Motor neuron (in vitro differentiated cells): ENCODE results near the gene ALLC. TPM values are rescaled to one million over a fixed set of nuclear protein-coding genes. Genes with fewer than 3 reads are reported as not detected.

Source experiments
- ATAC-seq, 8 experiments: fragments of 200-7000 bp; cut with Tn5 transposase; replicated peaks in 6 of 8; 2 replicates each; pipeline ENCODE4 v1.8.0; 2021; ENCODE audit warnings: mild to moderate bottlenecking in 8 of 8, moderate library complexity in 8 of 8
- H3K27ac ChIP-seq, 2 donors: fragments of 250-450 bp; sonication (Bioruptor Pico); 2 replicates each; pipeline ENCODE4 v1.9.0; 2021; ENCODE audit warnings: antibody characterized with exemption in 2 of 2, mild to moderate bottlenecking in 2 of 2, moderate library complexity in 1 of 2
- H3K4me1 ChIP-seq, 2 donors: fragments of 250-450 bp; sonication (Bioruptor Pico); replicated peaks in 1 of 2; 2 replicates each; pipeline ENCODE4 v1.6.1; 2021; ENCODE audit warnings: antibody characterized with exemption in 2 of 2, mild to moderate bottlenecking in 2 of 2, moderate library complexity in 1 of 2
- H3K4me3 ChIP-seq, 5 donors: fragments of 250-450 bp; sonication (Bioruptor Pico); 2 replicates each; pipeline ENCODE4 v1.9.0; 2021; ENCODE audit warnings: antibody characterized with exemption in 5 of 5, mild to moderate bottlenecking in 5 of 5, moderate library complexity in 4 of 5
- WGBS, 10 experiments: fragments of 450-650 bp; shearing (Covaris generic); methylation state at CpG; one replicate each; pipeline ENCODE4 v1.0.0; 2022; 5-methylcytosine and 5-hydroxymethylcytosine counted together
- in situ Hi-C, 9 experiments: fragments of 400-800 bp; cut with MboI; loops; one replicate each; pipeline ENCODE4 v1.15.0; 2021; ENCODE audit warnings: low sequenced_read_pairs in 9 of 9, low pct_unique_long_range_greater_than_20kb in 2 of 9; ENCODE audit not compliant: unreplicated experiment in 9 of 9
- total RNA-seq, 8 experiments: library from RNA; unstranded; fragments of 300-600 nt; gene quantifications; 2 replicates each; pipeline versions ENCODE4 v1.2.3 to v1.2.4, GENCODE V29; 2022

Gene ALLC
- total RNA-seq, 8 experiments from 2014 or later: 0.13 to 1.1 (median 0.33) TPM; not detected in 4

DNA sequence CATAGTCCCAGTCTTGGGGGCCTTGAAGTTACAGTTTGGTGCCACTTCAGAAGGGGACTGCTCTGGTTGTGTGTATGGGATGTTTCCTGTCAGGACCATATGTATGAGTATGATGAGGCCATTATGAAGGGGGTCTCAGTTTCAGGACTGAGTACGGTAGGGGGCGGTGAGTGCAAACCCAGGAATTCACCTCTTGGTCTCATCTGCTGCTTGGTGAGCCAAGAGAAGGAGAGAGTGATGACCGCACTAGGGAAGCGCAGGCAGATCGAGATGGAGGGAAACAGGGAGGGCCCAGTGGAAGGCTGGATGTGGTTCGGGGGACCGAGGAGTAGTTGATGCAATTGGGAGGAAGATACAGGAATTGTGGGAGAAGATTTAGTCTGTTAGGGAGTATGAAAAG is 73.8 kb downstream of the ALLC start:
- H3K4me1 ChIP-seq: peaks cover 16 to 24% of the 10 kb centered on the region in 2 donors
- in situ Hi-C loops: loop anchor here in 1 of 9 experiments (25.0 kb wide), 1 partner anchor 1030 kb away; no protein-coding TSS in a partner anchor
- WGBS, 10 experiments: 48 to 100% (median 87%) methylated on average over 1 to 7 of the region's 7 CpGs; no CpG with 5 or more reads in 3 of the 10 experiments
- no peak overlapping the region for H3K4me3 ChIP-seq
- ATAC-seq: no peak
- H3K27ac ChIP-seq: no peak overlapping the region

DNA sequence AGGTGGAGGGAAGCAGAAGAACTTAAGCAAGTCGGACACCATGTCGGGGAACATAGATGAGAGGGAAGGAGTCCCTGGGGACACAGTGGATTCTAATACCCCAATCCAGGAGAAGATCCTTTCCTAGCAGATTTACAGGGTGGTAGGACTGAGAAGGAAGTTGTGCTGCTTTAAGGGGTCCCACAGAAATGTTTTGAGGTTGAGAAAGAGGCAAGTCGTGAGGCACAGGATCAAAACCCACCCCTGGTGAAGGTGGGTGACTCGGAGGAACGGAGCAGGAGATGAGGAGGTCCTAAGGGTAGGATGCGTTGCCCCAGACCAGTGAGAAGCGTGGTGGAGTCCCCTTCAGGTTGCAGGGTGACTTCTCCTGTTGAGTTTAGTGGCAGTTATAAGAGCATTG is 78.1 kb downstream of the ALLC start:
- no peak for ATAC-seq
- Histone ChIP-seq H3K27ac (no peak overlapping the region), H3K4me3 (no peak overlapping the region), H3K4me1 (peaks cover 0 to 9% of the 10 kb centered on the region in 2 donors)
- 0 to 82% (median 58%) methylated on average over 1 to 2 of the region's 7 CpGs; no CpG with 5 or more reads in 5 of the 10 experiments for WGBS, 10 experiments
- in situ Hi-C loops: loop anchor here in 1 of 9 experiments (25.0 kb wide), 1 partner anchor 1026 kb away; no protein-coding TSS in a partner anchor

DNA sequence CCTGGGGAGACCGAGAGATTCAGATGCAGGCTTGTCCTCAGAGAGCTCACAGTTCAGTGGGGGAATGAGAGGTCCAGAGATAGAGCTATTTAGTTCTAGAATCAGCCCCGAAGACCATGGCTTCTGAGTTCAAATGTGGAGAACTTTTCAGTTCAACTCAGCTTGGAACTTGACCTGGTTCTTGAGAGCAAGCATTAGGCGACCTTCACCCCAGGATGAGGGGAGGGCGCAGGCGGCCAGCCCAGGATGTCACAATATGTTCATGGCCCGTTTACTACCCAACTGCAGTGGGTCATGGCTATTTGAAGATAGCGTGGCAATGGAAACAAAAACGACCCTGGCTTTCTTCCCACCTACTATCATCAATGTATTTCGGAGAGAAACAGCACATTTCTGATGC is 79.1 kb downstream of the ALLC start:
- in situ Hi-C loops: loop anchor here in 1 of 9 experiments (25.0 kb wide), 1 partner anchor 1025 kb away; no protein-coding TSS in a partner anchor
- Histone ChIP-seq H3K4me3 (no peak overlapping the region), H3K27ac (no peak overlapping the region), H3K4me1 (peaks cover 0 to 9% of the 10 kb centered on the region in 2 donors)
- ATAC-seq: no peak
- 27 to 100% (median 88%) methylated on average over 3 to 9 of the region's 9 CpGs; no CpG with 5 or more reads in 4 of the 10 experiments for WGBS, 10 experiments

DNA sequence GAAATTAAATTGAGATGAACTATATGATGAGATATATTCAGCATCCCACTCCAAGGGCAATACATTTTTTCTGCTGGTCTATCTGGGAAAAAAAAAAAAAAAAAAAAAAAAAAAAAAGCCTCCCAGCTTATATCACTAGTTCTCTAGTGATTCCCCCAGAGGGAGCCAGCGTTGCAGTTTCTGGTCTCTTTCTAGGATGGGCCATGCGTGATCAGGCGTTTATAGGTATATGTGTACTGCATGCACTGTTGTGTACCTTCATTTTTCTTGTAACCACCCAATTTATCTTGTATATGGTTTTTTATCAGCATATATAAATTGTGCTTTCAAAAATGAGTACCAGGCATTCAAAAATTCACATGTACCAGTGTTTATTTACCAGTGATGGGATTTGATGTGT is 80.5 kb downstream of the ALLC start:
- in situ Hi-C loops: loop anchor here in 1 of 9 experiments (25.0 kb wide), 1 partner anchor 1024 kb away; no protein-coding TSS in a partner anchor
- H3K4me3 ChIP-seq: no peak overlapping the region
- 0 to 68% (median 51%) methylated on average over 1 to 3 of the region's 3 CpGs; no CpG with 5 or more reads in 1 of the 10 experiments for WGBS, 10 experiments
- ATAC-seq: peak; percentile 31 to 81 (median 55)
- no peak overlapping the region for H3K27ac ChIP-seq
- peaks cover 6 to 19% of the 10 kb centered on the region in 2 donors for H3K4me1 ChIP-seq

DNA sequence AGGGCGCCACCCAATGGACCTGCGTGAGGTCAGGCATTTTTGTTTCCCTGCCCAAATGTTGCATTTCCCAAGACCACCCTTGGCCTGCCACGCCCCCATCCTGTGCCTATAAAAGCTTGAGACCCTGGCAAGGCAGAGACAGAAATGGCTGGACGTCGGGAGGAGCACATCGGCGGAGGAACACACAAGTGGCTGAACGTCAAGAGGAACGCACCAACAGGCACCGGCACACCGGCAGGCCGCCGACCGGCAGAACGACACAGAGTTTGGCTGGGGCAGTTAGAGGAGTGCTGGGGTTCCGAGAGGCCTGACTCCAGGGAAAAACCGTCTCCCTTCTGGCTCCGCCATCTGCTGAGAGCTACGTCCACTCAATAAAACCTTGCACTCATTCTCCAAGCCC is 81.3 kb downstream of the ALLC start:
- no peak overlapping the region for H3K4me3 ChIP-seq
- 33 to 100% (median 86%) methylated on average over 1 to 8 of the region's 19 CpGs; no CpG with 5 or more reads in 1 of the 10 experiments for WGBS, 10 experiments
- peaks cover 6 to 18% of the 10 kb centered on the region in 2 donors for H3K4me1 ChIP-seq
- in situ Hi-C loops: loop anchor here in 1 of 9 experiments (25.0 kb wide), 1 partner anchor 1023 kb away; no protein-coding TSS in a partner anchor
- no peak overlapping the region for H3K27ac ChIP-seq
- no peak for ATAC-seq

DNA sequence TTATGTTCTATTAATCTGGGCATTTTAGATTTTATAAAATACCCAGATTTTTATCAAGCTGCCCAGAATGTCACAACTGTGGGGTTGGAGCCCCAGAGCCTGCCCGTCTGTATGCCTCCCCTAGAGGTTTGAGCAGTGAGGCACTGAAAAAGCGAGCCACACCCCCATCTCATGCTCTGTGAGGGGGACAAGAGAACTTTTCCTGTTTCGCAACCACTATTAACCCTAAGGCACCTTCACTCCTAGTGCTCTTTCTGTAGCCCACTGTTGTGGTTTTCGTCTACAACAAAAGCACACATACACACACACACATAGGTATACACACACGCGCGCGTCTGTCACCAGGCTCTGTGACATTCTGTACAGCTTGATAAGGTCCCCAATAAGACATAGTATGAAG is 83.4 kb downstream of the ALLC start:
- Histone ChIP-seq H3K4me3 (no peak overlapping the region), H3K4me1 (peaks cover 6 to 18% of the 10 kb centered on the region in 2 donors), H3K27ac (no peak overlapping the region)
- in situ Hi-C loops: loop anchor here in 1 of 9 experiments (25.0 kb wide), 1 partner anchor 1021 kb away; no protein-coding TSS in a partner anchor
- 50 to 100% (median 89%) methylated on average over 2 to 8 of the region's 8 CpGs; no CpG with 5 or more reads in 2 of the 10 experiments for WGBS, 10 experiments
- ATAC-seq: no peak

DNA sequence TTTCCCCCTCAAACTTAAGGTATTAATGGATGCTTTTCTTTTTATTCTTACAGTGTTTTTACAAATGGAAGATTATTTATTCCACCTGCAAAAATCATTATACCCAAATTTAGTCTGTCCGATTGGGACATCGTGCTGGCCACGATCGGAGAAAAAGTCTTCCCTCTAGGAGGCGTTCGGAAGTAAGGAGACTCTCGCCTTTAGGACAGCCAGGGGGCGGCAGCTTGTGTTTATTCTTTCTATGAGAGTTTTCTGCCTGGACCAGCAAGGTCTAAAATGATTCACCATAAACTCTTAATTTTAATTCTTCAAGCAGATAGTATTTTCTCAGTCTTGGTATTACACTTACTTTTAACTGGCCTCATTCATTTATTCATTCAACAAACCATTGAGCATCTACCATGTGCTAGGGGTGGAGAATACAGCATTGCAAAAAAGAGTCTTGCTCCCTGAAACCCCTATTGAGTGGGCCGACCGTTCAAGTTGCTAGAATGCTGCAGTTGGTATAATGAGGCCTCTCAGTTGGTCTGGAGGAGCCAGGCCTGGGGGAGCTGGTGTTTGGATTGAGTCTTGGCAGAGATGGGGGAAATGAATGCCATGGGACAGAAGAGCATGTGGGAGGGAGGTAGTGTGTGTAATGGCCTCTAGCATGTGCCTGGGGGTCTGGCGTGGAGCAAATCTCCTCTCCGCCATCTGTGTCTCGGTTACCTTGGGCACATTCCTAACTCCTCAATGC is 84.0 kb downstream of the ALLC start:
- H3K4me1 ChIP-seq: peaks cover 6 to 18% of the 10 kb centered on the region in 2 donors
- no peak overlapping the region for H3K4me3 ChIP-seq
- WGBS, 10 experiments: 49 to 99% (median 85%) methylated on average over 2 to 11 of the region's 13 CpGs; no CpG with 5 or more reads in 1 of the 10 experiments
- in situ Hi-C loops: loop anchor here in 1 of 9 experiments (25.0 kb wide), 1 partner anchor 1020 kb away; no protein-coding TSS in a partner anchor
- H3K27ac ChIP-seq: peak overlapping the region in 1 of 2 donors; percentile 70
- no peak for ATAC-seq

DNA sequence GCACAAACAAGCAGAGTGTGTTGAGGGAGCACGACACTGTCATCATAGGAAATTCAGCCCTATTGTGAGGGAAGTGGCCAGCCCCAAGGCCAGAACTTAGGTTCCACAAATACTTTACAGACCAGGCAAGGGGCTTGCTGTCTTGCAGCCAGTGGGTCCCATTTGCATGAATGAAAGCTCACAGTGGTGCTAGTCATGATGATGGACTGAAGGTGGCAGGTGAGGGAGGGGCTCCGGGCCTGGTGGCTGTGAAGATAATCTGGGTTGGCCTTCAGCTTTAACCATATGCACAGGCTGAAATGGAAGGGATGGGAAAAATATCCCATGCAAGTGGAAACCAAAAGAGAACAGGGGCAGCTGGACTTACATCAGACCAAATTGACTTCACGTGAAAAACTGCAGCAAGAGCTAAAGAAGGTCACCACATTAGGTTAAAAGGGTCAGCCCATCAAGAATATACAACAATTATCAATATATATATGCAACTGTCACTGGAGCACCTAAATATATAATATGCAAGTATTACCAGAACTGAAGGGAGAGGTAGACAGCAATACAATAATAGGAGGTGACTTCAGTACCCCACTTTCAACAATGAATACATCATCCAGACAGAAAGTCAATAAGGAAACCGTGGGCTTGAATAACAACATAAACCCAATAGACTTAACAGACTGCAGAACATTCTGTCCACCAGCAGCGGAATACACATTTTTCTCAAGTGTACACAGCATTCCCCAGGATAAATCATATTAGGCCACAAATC is 84.9 kb downstream of the ALLC start:
- 0 to 75% (median 59%) methylated on average over 1 to 5 of the region's 5 CpGs; no CpG with 5 or more reads in 1 of the 10 experiments for WGBS, 10 experiments
- Histone ChIP-seq H3K4me1 (peaks cover 6 to 18% of the 10 kb centered on the region in 2 donors), H3K4me3 (no peak overlapping the region), H3K27ac (peak overlapping the region in 1 of 2 donors; percentile 70)
- ATAC-seq: peak in 5 of 8 experiments; percentile 52 to 87 (median 79)
- in situ Hi-C loops: loop anchor here in 1 of 9 experiments (25.0 kb wide), 1 partner anchor 1019 kb away; no protein-coding TSS in a partner anchor

DNA sequence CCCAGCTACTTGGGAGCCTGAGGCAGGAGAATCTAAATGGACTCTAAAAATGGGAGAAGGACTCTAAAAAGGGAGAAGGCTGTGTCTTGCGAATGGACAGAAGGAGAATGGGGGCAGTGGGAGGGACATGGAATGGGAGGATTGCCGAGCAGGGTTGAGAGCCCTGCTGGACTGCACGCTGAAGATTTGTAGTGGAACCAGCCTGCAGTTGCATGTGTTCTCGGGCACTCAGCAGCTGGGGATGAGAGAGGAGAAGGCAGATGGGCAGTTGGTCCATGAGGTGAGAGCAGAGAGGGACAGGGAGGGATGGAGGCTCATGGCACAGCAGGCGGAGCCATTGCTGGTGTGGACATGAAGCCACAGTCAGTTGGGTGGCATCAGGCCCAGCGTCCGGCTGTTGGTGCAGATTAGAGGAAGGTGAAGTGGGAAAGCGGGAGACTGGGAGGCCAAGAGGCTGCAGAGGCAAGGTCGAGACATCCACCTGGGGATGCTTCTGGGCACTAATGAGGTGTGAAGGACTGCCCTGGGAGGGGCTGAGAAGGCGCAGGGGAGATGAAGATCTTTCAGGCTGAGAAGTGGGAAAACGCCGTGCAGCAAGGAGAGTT is 86.1 kb downstream of the ALLC start:
- H3K4me3 ChIP-seq: no peak overlapping the region
- peak overlapping the region; percentile 2 to 51 for H3K27ac ChIP-seq
- H3K4me1 ChIP-seq: peaks cover 6 to 22% of the 10 kb centered on the region in 2 donors
- no peak for ATAC-seq
- in situ Hi-C loops: loop anchor here in 1 of 9 experiments (25.0 kb wide), 1 partner anchor 1018 kb away; no protein-coding TSS in a partner anchor
- 20 to 92% (median 73%) methylated on average over 2 to 10 of the region's 12 CpGs; no CpG with 5 or more reads in 2 of the 10 experiments for WGBS, 10 experiments

DNA sequence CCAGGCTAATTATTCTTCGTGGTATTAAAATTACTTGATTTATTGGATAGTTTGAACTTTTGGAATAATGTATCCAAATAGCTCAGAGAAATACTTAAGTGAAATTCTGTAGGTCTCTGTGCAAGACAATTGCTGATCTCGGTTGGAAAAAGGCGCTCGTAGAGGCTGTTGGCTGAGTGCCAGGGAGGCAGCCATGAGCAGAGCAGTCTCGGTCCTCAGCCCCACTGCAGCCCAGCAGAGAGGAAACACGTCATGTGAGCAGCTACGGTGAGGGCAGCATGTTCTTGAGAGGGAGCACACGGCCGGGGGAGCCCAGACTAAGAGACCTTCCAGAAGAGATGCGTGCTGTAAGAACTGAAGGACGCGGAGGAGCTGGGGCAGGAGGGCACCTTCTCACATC is 87.9 kb downstream of the ALLC start:
- ATAC-seq: no peak
- 23 to 82% (median 77%) methylated on average over 1 to 12 of the region's 12 CpGs; no CpG with 5 or more reads in 1 of the 10 experiments for WGBS, 10 experiments

DNA sequence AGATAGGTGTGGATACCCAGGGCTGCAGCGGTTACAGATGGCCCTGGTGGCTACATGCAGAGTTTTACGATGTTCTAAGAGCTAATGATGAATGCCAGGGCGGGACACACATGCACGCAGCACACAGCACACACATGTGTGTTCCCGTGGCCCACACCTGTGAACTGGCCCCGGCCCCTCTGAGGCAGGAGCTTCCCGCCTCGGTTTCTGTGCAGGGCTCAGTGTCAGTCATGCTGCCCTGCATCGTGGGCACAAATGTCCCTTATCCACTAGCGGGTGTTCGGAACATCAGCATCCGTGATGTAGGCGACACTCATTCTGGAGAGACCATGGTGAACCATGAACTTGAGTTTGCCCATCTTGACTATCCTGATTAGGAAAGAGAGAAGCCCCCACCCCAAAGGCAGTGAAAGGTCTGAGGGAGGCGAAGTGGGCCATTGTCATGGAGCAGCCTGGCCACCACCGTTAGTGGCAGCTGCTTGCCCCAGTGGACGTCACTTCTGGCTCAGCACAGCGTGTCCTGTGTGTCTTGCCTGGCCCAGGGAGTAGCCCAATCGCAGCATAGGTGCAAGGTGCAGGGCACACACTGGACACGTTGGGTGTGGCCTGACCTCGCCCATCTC is 89.1 kb downstream of the ALLC start:
- no peak overlapping the region for H3K27ac ChIP-seq
- in situ Hi-C loops: loop anchor here in 1 of 9 experiments (25.0 kb wide), 1 partner anchor 1015 kb away; no protein-coding TSS in a partner anchor
- no peak overlapping the region for H3K4me3 ChIP-seq
- WGBS, 10 experiments: 20 to 93% (median 83%) methylated on average over 2 to 14 of the region's 20 CpGs; no CpG with 5 or more reads in 1 of the 10 experiments
- H3K4me1 ChIP-seq: peaks cover 14 to 31% of the 10 kb centered on the region in 2 donors
- no peak for ATAC-seq

More for the DNA sequence above, 87.9 kb downstream of the ALLC start:
- H3K4me1 ChIP-seq: peaks cover 6 to 19% of the 10 kb centered on the region in 2 donors
- no peak overlapping the region for H3K27ac ChIP-seq
- in situ Hi-C loops: loop anchor here in 1 of 9 experiments (25.0 kb wide), 1 partner anchor 1016 kb away; no protein-coding TSS in a partner anchor
- no peak overlapping the region for H3K4me3 ChIP-seq
